C4-2B (cell line): Measurements from ENCODE around the gene MEIS2.

Experiments
- H3K27ac ChIP-seq: fragments of 450-650 bp; 2 replicates; pipeline ENCODE4 v1.5.1; 2017
- ZFX ChIP-seq: fragments of 450-650 bp; IDR thresholded peaks from 2 replicates; pipeline ENCODE4 v1.6.1; 2017
- TF ChIP-seq, protein P1 (sequence below): fragments of 450-650 bp; conservative IDR thresholded peaks from 2 replicates; pipeline ENCODE4 v1.5.1; 2017; ENCODE audit warnings: mild to moderate bottlenecking

The MEIS2 gene

DNA sequence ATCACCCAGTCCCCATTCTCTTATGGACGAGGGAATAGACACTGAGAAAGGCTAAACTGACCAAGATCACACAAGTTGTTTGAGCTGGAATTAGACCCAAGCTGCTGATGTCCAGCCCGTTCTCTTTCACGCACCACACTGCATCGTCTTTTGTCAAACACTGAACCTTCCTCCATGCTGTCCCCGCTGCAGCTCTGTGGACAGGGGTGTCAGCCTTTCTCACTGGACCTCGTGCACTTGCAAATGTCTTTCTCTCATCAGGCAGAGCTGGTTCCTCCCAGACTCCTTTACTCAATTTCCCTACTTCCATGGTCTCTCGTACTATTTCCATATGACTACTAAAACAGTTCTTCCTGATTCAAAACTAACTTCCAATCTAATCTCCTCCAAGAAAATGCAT lies 161.6 kb downstream of the MEIS2 start:
- no peak overlapping the region for H3K27ac ChIP-seq
- TF ChIP-seq, protein P1, sequence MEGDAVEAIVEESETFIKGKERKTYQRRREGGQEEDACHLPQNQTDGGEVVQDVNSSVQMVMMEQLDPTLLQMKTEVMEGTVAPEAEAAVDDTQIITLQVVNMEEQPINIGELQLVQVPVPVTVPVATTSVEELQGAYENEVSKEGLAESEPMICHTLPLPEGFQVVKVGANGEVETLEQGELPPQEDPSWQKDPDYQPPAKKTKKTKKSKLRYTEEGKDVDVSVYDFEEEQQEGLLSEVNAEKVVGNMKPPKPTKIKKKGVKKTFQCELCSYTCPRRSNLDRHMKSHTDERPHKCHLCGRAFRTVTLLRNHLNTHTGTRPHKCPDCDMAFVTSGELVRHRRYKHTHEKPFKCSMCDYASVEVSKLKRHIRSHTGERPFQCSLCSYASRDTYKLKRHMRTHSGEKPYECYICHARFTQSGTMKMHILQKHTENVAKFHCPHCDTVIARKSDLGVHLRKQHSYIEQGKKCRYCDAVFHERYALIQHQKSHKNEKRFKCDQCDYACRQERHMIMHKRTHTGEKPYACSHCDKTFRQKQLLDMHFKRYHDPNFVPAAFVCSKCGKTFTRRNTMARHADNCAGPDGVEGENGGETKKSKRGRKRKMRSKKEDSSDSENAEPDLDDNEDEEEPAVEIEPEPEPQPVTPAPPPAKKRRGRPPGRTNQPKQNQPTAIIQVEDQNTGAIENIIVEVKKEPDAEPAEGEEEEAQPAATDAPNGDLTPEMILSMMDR, result no peak
- TF ChIP-seq ZFX, result no peak

DNA sequence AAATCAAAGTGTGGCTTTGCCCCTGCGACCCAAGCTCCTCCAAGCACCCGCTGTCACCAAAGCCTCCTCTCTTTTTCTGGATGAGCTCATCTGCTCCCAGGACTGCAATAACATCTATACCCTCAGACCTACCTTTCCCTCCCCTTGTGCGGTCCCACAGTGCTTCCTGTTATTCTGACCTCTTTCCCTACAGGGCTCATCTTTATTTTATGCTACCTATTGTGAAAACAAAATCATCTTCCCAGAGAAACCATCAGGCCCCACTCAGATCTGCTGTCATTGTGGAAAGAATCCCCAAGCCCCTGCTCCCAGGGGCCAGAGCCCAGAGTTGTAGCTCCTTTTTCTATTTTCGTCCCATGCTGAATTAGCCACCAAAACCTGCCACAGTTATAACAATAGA lies 162.2 kb downstream of the MEIS2 start:
- TF ChIP-seq, protein P1, result no peak
- no peak for TF ChIP-seq ZFX
- no peak overlapping the region for H3K27ac ChIP-seq

DNA sequence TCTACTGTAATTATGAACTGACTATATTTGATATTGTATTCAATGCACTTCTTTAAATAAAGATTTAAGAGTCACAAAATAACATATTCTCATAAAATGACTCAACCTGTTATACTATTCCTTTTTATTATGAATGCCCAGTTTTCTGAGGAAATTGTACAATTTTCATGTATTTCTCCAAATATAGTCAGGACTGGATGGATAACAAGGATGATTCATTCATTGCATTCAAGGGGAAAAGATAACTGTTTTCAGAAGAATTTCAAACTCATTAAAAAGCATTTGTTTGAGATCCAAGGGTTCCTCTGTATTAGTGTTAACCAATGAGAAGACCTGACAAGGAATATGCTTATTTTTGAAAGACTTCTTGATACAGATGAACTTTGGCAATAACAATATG lies 163.7 kb downstream of the MEIS2 start:
- no peak overlapping the region for H3K27ac ChIP-seq

DNA sequence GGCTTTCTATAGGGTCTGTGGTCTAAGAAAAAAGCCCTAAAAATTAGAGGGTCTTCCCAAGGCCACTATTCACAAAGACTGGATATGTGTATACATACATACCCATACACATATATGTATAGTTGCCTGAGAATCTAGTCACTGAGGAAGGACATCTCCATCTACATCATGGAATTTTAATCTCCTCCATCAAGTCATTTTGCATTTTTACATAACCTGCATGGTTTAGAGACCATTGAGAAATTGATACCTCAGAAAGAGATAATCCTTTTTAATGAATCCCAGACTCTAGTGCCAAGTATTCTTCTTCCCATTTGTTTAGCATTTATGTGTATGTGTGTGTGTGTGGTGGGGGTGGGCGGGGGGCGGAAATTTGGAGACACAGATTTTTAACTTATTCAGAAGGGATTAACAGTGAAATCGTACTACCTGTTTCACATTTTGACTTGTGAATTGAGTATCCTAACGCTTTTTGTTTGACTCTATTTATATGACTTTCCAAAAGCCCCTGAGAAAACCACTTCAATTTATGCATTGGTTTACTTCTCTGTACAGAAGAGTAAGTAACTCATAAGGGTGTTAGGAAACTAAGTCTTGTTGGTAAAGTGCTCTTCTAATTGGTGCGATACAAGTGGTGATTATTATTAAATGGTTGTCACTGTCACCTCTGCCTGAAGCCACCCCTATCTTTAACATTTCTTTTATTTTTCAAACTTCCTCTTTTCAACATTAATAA lies 166.9 kb downstream of the MEIS2 start:
- H3K27ac ChIP-seq, result no peak overlapping the region
- TF ChIP-seq, protein P1, result no peak
- no peak for TF ChIP-seq ZFX

More for the DNA sequence above, 163.7 kb downstream of the MEIS2 start:
- TF ChIP-seq, protein P1, result no peak
- TF ChIP-seq ZFX, result no peak

DNA sequence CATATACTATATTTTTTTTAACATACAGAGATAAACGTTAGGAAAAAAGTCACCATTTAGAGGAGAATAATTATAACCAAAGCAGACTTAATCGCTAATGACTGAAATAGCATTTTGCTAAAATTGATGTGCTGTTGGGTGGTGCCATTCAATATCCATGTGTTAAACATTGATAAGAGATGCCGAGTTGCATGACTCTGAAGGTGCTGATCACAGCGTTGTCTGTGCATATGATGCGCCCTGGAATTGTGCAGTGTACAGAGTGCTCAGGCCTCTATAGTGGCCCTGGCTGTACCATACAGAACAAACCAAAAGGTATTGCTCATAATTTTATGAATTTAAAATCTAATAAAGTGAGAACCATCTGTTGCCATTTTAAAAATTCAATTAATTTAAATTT lies 168.3 kb downstream of the MEIS2 start:
- TF ChIP-seq, protein P1, result no peak
- no peak for TF ChIP-seq ZFX
- no peak overlapping the region for H3K27ac ChIP-seq

DNA sequence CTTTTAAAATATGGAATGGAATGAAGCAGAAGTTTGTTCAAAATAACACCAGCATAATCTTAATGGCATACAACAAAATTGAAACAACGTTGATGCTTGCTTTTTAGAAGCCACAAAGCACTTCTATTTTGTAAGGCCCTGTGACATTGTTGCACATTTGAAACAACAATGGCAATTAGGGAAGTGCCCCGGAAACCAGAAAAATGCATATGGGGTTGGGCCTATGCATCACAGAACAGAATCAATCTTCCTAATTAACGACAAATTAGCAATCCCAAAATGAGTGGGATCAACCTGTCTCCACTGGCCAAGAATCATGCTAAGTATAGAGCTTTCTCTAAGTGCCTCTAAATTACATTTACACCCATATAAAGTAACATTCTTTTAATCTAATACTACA lies 168.9 kb downstream of the MEIS2 start:
- TF ChIP-seq, protein P1, result no peak
- TF ChIP-seq ZFX, result no peak

DNA sequence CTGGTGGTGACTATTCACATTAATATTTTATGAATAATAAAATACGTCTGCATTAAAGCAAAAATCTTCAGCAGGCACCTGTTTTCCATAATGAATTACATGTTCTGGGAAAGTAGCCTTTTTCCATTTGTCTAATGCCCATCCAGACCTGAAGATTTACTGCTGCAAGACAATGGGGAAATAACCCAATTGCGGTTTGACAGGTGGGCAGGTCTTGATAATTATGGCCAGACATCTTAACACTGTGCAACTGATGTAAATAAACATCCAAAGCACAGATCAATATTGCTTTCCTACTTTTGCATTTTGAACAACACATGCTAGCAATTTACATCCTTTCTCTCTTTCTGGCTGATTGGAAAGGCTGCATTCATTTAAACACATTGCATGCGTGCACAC lies 173.9 kb downstream of the MEIS2 start:
- TF ChIP-seq, protein P1, result no peak
- no peak for TF ChIP-seq ZFX
- H3K27ac ChIP-seq, result no peak overlapping the region

More for the DNA sequence above, 168.9 kb downstream of the MEIS2 start:
- no peak overlapping the region for H3K27ac ChIP-seq
